Activated naive CD8-positive, alpha-beta T cell treated with anti-CD3 and anti-CD28 coated beads, Interleukin-2, amount 50 U/mL, for 16 hours (primary cell): ENCODE data around the gene CCT7.

Experiments
- DNase-seq: peaks from one replicate; pipeline ENCODE4 v3.0.0-alpha.2; 2020; ENCODE audit warnings: low read depth, low spot score

The CCT7 gene

GRCh38 chr2:73225513-73226360 lies 8.4 kb upstream of the CCT7 start:
- DNase-seq, result no peak

GRCh38 chr2:73227086-73227485 lies 7.0 kb upstream of the CCT7 start:
- no peak for DNase-seq

GRCh38 chr2:73228631-73229030 lies 5.5 kb upstream of the CCT7 start:
- no peak for DNase-seq

GRCh38 chr2:73232403-73233153 lies 1.5 kb upstream of the CCT7 start:
- no peak for DNase-seq

GRCh38 chr2:73233154-73233931 lies 765 bp upstream of the CCT7 start, which contains the start of gene PRADC1:
PRADC1 (minus strand) TSS chr2:73233239; CDS start chr2:73233160, 79 bp downstream.
- peak; percentile 80 for DNase-seq

- DNase-seq, result no peak
Observed at GRCh38 chr2:73235315-73236028, 1.4 kb downstream of the CCT7 start.

- no peak for DNase-seq
Observed at GRCh38 chr2:73237168-73237567, 3.1 kb downstream of the CCT7 start.

- DNase-seq, result no peak
Observed at GRCh38 chr2:73238149-73238548, 4.0 kb downstream of the CCT7 start.

GRCh38 chr2:73238976-73239375 lies 4.9 kb downstream of the CCT7 start:
- no peak for DNase-seq

- DNase-seq, result no peak
Observed at GRCh38 chr2:73239776-73240175, 5.7 kb downstream of the CCT7 start.

- no peak for DNase-seq
Observed at GRCh38 chr2:73243884-73244570, 9.9 kb downstream of the CCT7 start.

- DNase-seq, result no peak
Observed at GRCh38 chr2:73244580-73244979, 10.5 kb downstream of the CCT7 start.

- DNase-seq, result no peak
Observed at GRCh38 chr2:73246850-73247249, 12.7 kb downstream of the CCT7 start.

GRCh38 chr2:73249636-73250035 lies 15.5 kb downstream of the CCT7 start:
- DNase-seq, result no peak

GRCh38 chr2:73250872-73251846 lies 17.1 kb downstream of the CCT7 start:
- DNase-seq, result no peak

GRCh38 chr2:73252238-73253027 lies 18.3 kb downstream of the CCT7 start:
- DNase-seq, result no peak

GRCh38 chr2:73253400-73253799 lies 19.3 kb downstream of the CCT7 start:
- no peak for DNase-seq

- no peak for DNase-seq
Observed at GRCh38 chr2:73253901-73254300, 19.8 kb downstream of the CCT7 start.
